Small intestine (tissue), 7 donors: Measurements from ENCODE around the gene SEMA5B. TPM values are rescaled to one million over a fixed set of nuclear protein-coding genes. Genes with fewer than 3 reads are reported as not detected.

Experiments used
- DNase-seq, 2 donors: peaks; one replicate each; pipeline versions ENCODE4 v3.0.0 to v3.0.0-alpha.2; 2013
- FAIRE-seq: peaks from 2 replicates; lab custom pipeline; 2012; peaks lifted over from hg19 to GRCh38; lab: Jason Lieb, UNC
- H3K27ac ChIP-seq, 3 donors: one replicate each; pipeline ENCODE4 v1.5.1; 2013; ENCODE audit warnings: low read length in 2 of 3, mild to moderate bottlenecking in 2 of 3, control low read depth in 1 of 3, inconsistent platforms in 1 of 3, low read depth in 1 of 3, moderate library complexity in 1 of 3
- H3K27me3 ChIP-seq, 3 donors: one replicate each; pipeline ENCODE4 v1.6.1; 2013; ENCODE audit warnings: low read length in 3 of 3, inconsistent platforms in 1 of 3; ENCODE audit not compliant: control insufficient read depth in 3 of 3, insufficient read depth in 3 of 3
- H3K36me3 ChIP-seq, 3 donors: one replicate each; pipeline ENCODE4 v1.6.1; 2013; ENCODE audit warnings: low read length in 3 of 3, inconsistent platforms in 1 of 3, low read depth in 1 of 3, mild to moderate bottlenecking in 1 of 3, moderate library complexity in 1 of 3; ENCODE audit not compliant: control insufficient read depth in 3 of 3, insufficient read depth in 2 of 3
- H3K4me1 ChIP-seq, 3 donors: one replicate each; pipeline ENCODE4 v1.6.1; 2013; ENCODE audit warnings: low read length in 2 of 3, inconsistent platforms in 1 of 3, low read depth in 1 of 3, mild to moderate bottlenecking in 1 of 3, moderate library complexity in 1 of 3; ENCODE audit not compliant: control insufficient read depth in 3 of 3, insufficient read depth in 2 of 3
- H3K4me3 ChIP-seq, 3 donors: one replicate each; pipeline ENCODE4 v1.5.1; 2013; ENCODE audit warnings: low read length in 3 of 3, control low read depth in 1 of 3, inconsistent platforms in 1 of 3, low read depth in 1 of 3, mild to moderate bottlenecking in 1 of 3, moderate library complexity in 1 of 3
- H3K9me3 ChIP-seq, 2 donors: one replicate each; pipeline ENCODE4 v1.6.1; 2013; ENCODE audit warnings: low read depth in 1 of 2, low read length in 1 of 2; ENCODE audit not compliant: control insufficient read depth in 2 of 2, insufficient read depth in 1 of 2
- WGBS, 3 donors: extraction: QIAGEN DNeasy Blood & Tissue Kit; methylation state at CpG; one replicate each; pipeline ENCODE4 v1.1.7; 2013; 5-methylcytosine and 5-hydroxymethylcytosine counted together
- polyA plus RNA-seq, 4 donors: library from polyadenylated mRNA; stranded (reverse) in 3 of 4; unstranded in 1 of 4; fragments of 200-250 nt in 3 of 4; fragments of 120-200 nt in 1 of 4; gene quantifications; one replicate each; pipeline versions ENCODE4 v1.2.1 to v1.2.3, GENCODE V29; 2013
- donor health status: healthy with polysubstance abuse.
- donor health status: control.
- donor health status: control.
- donor health status: Bipolar disorder and iron deficiency.
- donor health status: healthy.

The SEMA5B gene
- polyA plus RNA-seq, 4 donors = 0.75 to 4.0 (median 1.9) TPM; not detected in 1

- peak overlapping the region in 1 of 3 donors; percentile 7 for H3K27ac ChIP-seq
Measured at GRCh38 chr3:122957707-122958689, 69.6 kb downstream of the SEMA5B start.

GRCh38 chr3:122956693-122957455, 70.7 kb downstream of the SEMA5B start:
- Histone ChIP-seq H3K36me3 (no peaks in the 10 kb centered on the region), H3K9me3 (no peaks in the 10 kb centered on the region), H3K27me3 (peaks cover 0 to 8% (median 0%) of the 10 kb centered on the region in 3 donors), H3K4me1 (peaks cover 0 to 11% (median 0%) of the 10 kb centered on the region in 3 donors), H3K27ac (no peak overlapping the region), H3K4me3 (no peak overlapping the region)
- DNase-seq (no peak), FAIRE-seq (no peak)
- WGBS, 3 donors = 72 to 82% (median 72%) methylated on average over 15 of the region's 15 CpGs

More at GRCh38 chr3:122957707-122958689, 69.6 kb downstream of the SEMA5B start:
- 54 to 70% (median 61%) methylated on average over 7 of the region's 7 CpGs for WGBS, 3 donors
- FAIRE-seq = no peak
- peaks cover 0 to 8% (median 0%) of the 10 kb centered on the region in 3 donors for H3K27me3 ChIP-seq
- H3K4me3 ChIP-seq = no peak overlapping the region
- H3K36me3 ChIP-seq = no peaks in the 10 kb centered on the region
- no peaks in the 10 kb centered on the region for H3K9me3 ChIP-seq
- H3K4me1 ChIP-seq = peaks cover 0 to 11% (median 0%) of the 10 kb centered on the region in 3 donors
- no peak for DNase-seq

DNA sequence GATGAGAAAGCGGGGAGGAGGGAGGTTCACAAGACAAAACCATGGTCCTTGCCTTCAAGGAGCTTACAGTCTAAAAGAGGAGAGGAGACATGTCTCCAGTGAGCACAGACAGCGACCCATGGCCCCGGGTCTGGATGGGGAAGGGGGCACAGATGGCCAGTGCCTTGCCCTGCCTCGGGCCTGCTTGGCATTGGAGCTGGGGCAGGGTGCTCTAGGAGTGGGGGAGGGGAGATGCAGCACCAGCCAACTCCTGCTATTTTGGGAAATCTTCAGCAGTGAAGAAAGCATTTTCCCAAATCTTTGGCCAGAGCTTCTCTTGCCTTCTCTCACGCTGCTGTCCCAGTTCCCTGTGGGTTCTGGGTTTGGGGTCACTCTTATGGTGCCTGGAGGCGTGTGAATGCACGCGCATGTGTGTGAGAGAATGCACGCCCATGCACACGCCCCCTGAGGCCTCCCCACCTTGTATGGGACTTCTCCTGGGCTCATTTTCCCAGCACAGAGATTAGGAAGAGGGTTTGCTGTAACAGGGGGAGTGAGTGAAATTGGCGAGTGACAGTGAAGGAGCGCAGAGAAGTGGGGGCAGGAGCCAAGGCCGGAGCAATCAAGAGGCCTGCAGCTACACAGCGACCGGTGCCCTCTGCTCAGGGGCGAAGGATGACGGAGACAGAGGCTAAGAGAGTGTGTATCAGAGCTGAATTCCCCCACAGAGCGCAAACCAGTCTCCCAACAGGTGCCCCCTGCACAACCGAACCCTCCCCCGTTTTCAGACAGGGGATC, 71.5 kb downstream of the SEMA5B start:
- Histone ChIP-seq H3K36me3 (no peaks in the 10 kb centered on the region), H3K4me3 (no peak overlapping the region), H3K9me3 (no peaks in the 10 kb centered on the region), H3K27me3 (peaks cover 0 to 5% (median 0%) of the 10 kb centered on the region in 3 donors), H3K27ac (no peak overlapping the region), H3K4me1 (peaks cover 0 to 11% (median 0%) of the 10 kb centered on the region in 3 donors)
- WGBS, 3 donors = 85 to 92% (median 86%) methylated on average over 20 of the region's 20 CpGs
- no peak for DNase-seq
- no peak for FAIRE-seq

DNA sequence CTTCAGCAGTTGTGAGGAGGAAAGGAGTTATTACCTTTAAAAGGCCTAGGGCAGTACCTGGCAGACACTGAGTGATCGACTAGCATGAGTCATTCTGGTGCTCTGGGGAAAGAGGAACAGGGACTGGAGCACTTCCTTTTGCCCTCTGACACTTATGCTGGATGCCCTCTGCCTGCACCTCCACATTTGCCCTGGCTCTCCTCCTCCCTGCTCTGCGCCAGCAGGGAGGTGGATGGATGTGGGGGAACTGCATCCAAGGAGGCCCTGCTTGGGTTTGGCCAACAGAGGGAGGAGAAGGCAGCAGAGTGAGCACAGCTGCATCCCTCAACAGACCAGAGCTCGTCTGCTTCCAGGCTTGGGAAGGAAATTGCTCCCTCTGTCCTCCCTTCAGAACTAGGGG, 75.0 kb downstream of the SEMA5B start:
- FAIRE-seq = no peak
- WGBS, 3 donors = 56 to 66% (median 61%) methylated on average over 2 to 3 of the region's 3 CpGs

GRCh38 chr3:122948408-122948807, 79.2 kb downstream of the SEMA5B start:
- WGBS, 3 donors = 73 to 89% (median 83%) methylated on average over 7 of the region's 7 CpGs
- no peak for DNase-seq
- Histone ChIP-seq H3K4me3 (no peak overlapping the region), H3K9me3 (no peaks in the 10 kb centered on the region), H3K27me3 (peaks cover 0 to 4% (median 0%) of the 10 kb centered on the region in 3 donors), H3K27ac (no peak overlapping the region), H3K36me3 (no peaks in the 10 kb centered on the region), H3K4me1 (no peaks in the 10 kb centered on the region)
- no peak for FAIRE-seq

More for the DNA sequence above, 75.0 kb downstream of the SEMA5B start:
- peak in 1 of 2 donors; percentile 24 for DNase-seq
- Histone ChIP-seq H3K36me3 (no peaks in the 10 kb centered on the region), H3K9me3 (no peaks in the 10 kb centered on the region), H3K4me3 (no peak overlapping the region), H3K4me1 (peaks cover 0 to 7% (median 0%) of the 10 kb centered on the region in 3 donors), H3K27ac (no peak overlapping the region), H3K27me3 (no peaks in the 10 kb centered on the region)

- no peak for FAIRE-seq
- Histone ChIP-seq H3K9me3 (no peaks in the 10 kb centered on the region), H3K36me3 (no peaks in the 10 kb centered on the region), H3K27ac (no peak overlapping the region), H3K4me1 (no peaks in the 10 kb centered on the region), H3K4me3 (no peak overlapping the region), H3K27me3 (peaks cover 0 to 4% (median 0%) of the 10 kb centered on the region in 3 donors)
- no peak for DNase-seq
- 39 to 50% (median 44%) methylated on average over 2 of the region's 2 CpGs for WGBS, 3 donors
Measured at GRCh38 chr3:122947738-122948137, 79.8 kb downstream of the SEMA5B start.

DNA sequence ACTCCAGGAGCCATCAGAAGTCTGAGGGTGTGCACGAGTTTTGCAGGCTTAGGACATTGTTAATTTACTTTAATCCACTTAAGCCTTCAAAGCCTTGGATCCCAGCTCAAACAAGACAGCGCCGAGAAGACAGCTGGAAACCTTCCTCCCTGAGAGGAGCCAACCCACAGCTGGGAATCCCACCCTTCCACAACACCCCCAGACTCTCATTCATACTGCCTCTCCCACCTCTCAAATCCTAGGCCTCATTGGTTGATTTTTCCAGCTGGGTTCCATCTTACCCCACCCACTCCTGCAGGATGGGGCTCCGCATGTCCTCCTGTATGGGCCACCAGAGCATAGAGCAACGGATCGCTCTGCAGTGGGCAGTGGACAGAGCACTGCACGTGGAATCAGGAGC, 80.4 kb downstream of the SEMA5B start:
- no peaks in the 10 kb centered on the region for H3K4me1 ChIP-seq
- FAIRE-seq (no peak), DNase-seq (no peak)
- H3K9me3 ChIP-seq = no peaks in the 10 kb centered on the region
- 64 to 88% (median 82%) methylated on average over 7 of the region's 7 CpGs for WGBS, 3 donors
- no peak overlapping the region for H3K27ac ChIP-seq
- H3K4me3 ChIP-seq = no peak overlapping the region
- peaks cover 0 to 4% (median 0%) of the 10 kb centered on the region in 3 donors for H3K27me3 ChIP-seq
- H3K36me3 ChIP-seq = no peaks in the 10 kb centered on the region
